ENCODE data around the gene SETD1A. TPM values are rescaled to one million over a fixed set of nuclear protein-coding genes. Genes with fewer than 3 reads are reported as not detected.

The SETD1A gene
- total RNA-seq, 2 experiments from 2014 or later: 23.9 to 26.4 TPM

- DNase-seq (no peak), ATAC-seq (no peak)
- H3K27ac Mint-ChIP-seq: no peak overlapping the region
- peaks cover 2% of the 10 kb centered on the region for H3K36me3 Mint-ChIP-seq
- no peak overlapping the region for H3K4me3 Mint-ChIP-seq
- H3K4me1 Mint-ChIP-seq: peaks cover 29% of the 10 kb centered on the region
- H3K9me3 Mint-ChIP-seq (ENCODE audit: low read depth): no peaks in the 10 kb centered on the region
- CTCF ChIA-PET: interaction anchor here (0.5 to 2.5 kb wide), 4 partner anchors 9 to 271 kb away, joined by 3 to 11 read pairs (median 4); partner anchors contain the start of gene HSD3B7
- H3K27me3 Mint-ChIP-seq: no peaks in the 10 kb centered on the region
Measured at GRCh38 chr16:30951193-30951592, 6.4 kb upstream of the SETD1A start.

- H3K4me3 Mint-ChIP-seq: no peak overlapping the region
Measured at GRCh38 chr16:30951750-30952149, 5.8 kb upstream of the SETD1A start.

GRCh38 chr16:30953111-30953510 is 4.4 kb upstream of the SETD1A start:
- Mint-ChIP-seq H3K4me3 (no peak overlapping the region), H3K27me3 (no peaks in the 10 kb centered on the region), H3K9me3 (ENCODE audit: low read depth) (no peaks in the 10 kb centered on the region), H3K4me1 (peaks cover 32% of the 10 kb centered on the region), H3K36me3 (no peaks in the 10 kb centered on the region), H3K27ac (no peak overlapping the region)
- DNase-seq (no peak), ATAC-seq (no peak)
- CTCF ChIA-PET: interaction anchor here (0.9 to 3.9 kb wide), 14 partner anchors 9 to 916 kb away, joined by 3 to 21 read pairs (median 4); partner anchors contain the start of genes HSD3B7 and VKORC1

More at GRCh38 chr16:30951750-30952149, 5.8 kb upstream of the SETD1A start:
- Mint-ChIP-seq H3K4me1 (peaks cover 32% of the 10 kb centered on the region), H3K27ac (peak overlapping the region; percentile 11), H3K36me3 (no peaks in the 10 kb centered on the region), H3K27me3 (no peaks in the 10 kb centered on the region), H3K9me3 (ENCODE audit: low read depth) (no peaks in the 10 kb centered on the region)
- ATAC-seq (no peak), DNase-seq (no peak)
- CTCF ChIA-PET: interaction anchor here (1.3 to 2.5 kb wide), 2 partner anchors 10 to 33 kb away, joined by 4 to 11 read pairs; partner anchors contain the start of gene HSD3B7

- H3K27me3 Mint-ChIP-seq: no peaks in the 10 kb centered on the region
- H3K27ac Mint-ChIP-seq: no peak overlapping the region
- CTCF ChIA-PET: interaction anchor here (0.6 to 3.9 kb wide), 25 partner anchors 8 to 915 kb away, joined by 3 to 21 read pairs (median 3); partner anchors contain the start of genes HSD3B7, PYCARD and VKORC1
- no peaks in the 10 kb centered on the region for H3K36me3 Mint-ChIP-seq
- H3K9me3 Mint-ChIP-seq (ENCODE audit: low read depth): no peaks in the 10 kb centered on the region
- ATAC-seq (peak; percentile 23), DNase-seq (peak; percentile 82)
- H3K4me3 Mint-ChIP-seq: no peak overlapping the region
- peaks cover 35% of the 10 kb centered on the region for H3K4me1 Mint-ChIP-seq
Measured at GRCh38 chr16:30953511-30954124, 3.9 kb upstream of the SETD1A start.

GRCh38 chr16:30954993-30955392 is 2.6 kb upstream of the SETD1A start:
- Mint-ChIP-seq H3K4me1 (peaks cover 40% of the 10 kb centered on the region), H3K9me3 (ENCODE audit: low read depth) (no peaks in the 10 kb centered on the region), H3K36me3 (peaks cover 8% of the 10 kb centered on the region), H3K27ac (no peak overlapping the region), H3K4me3 (no peak overlapping the region), H3K27me3 (no peaks in the 10 kb centered on the region)
- CTCF ChIA-PET: interaction anchor here (1.4 to 3.9 kb wide), 5 partner anchors 11 to 187 kb away, joined by 3 to 21 read pairs (median 13); no protein-coding TSS in a partner anchor
- ATAC-seq (no peak), DNase-seq (no peak)

GRCh38 chr16:30956601-30957455 is 726 bp upstream of the SETD1A start:
- Mint-ChIP-seq H3K4me1 (peaks cover 33% of the 10 kb centered on the region), H3K27ac (peak overlapping the region; percentile 99), H3K27me3 (no peaks in the 10 kb centered on the region), H3K9me3 (ENCODE audit: low read depth) (no peaks in the 10 kb centered on the region), H3K4me3 (peak overlapping the region; percentile 89), H3K36me3 (peaks cover 22% of the 10 kb centered on the region)
- ATAC-seq: peak; percentile 76
- CTCF ChIA-PET: interaction anchor here (0.9 to 3.8 kb wide), 2 partner anchors 15 to 186 kb away, joined by 3 to 20 read pairs; no protein-coding TSS in a partner anchor
- peak; percentile 92 for DNase-seq

- Mint-ChIP-seq H3K4me1 (peaks cover 33% of the 10 kb centered on the region), H3K27me3 (no peaks in the 10 kb centered on the region), H3K9me3 (ENCODE audit: low read depth) (no peaks in the 10 kb centered on the region), H3K36me3 (peaks cover 30% of the 10 kb centered on the region), H3K4me3 (peak overlapping the region; percentile 85), H3K27ac (peak overlapping the region; percentile 86)
- CTCF ChIA-PET: interaction anchor here (0.8 to 1.0 kb wide), 4 partner anchors 16 to 183 kb away, joined by 3 to 5 read pairs (median 3); no protein-coding TSS in a partner anchor
- DNase-seq (no peak), ATAC-seq (peak; percentile 9)
Measured at GRCh38 chr16:30958175-30959079, 873 bp downstream of the SETD1A start.

GRCh38 chr16:30961384-30961783 is 3.8 kb downstream of the SETD1A start:
- CTCF ChIA-PET: interaction anchor here (1.4 to 1.5 kb wide), 2 partner anchors 12 to 24 kb away, joined by 6 read pairs; partner anchors contain the start of genes HSD3B7 and ORAI3
- Mint-ChIP-seq H3K9me3 (ENCODE audit: low read depth) (no peaks in the 10 kb centered on the region), H3K27me3 (no peaks in the 10 kb centered on the region), H3K27ac (no peak overlapping the region), H3K4me3 (no peak overlapping the region), H3K4me1 (peaks cover 22% of the 10 kb centered on the region), H3K36me3 (peaks cover 40% of the 10 kb centered on the region)
- DNase-seq (no peak), ATAC-seq (no peak)

GRCh38 chr16:30963925-30964511 is 6.5 kb downstream of the SETD1A start:
- H3K27me3 Mint-ChIP-seq: no peaks in the 10 kb centered on the region
- no peak overlapping the region for H3K4me3 Mint-ChIP-seq
- CTCF ChIA-PET: interaction anchor here (1.1 kb wide), 1 partner anchor 10 kb away, joined by 3 read pairs; no protein-coding TSS in a partner anchor
- peaks cover 14% of the 10 kb centered on the region for H3K4me1 Mint-ChIP-seq
- H3K9me3 Mint-ChIP-seq (ENCODE audit: low read depth): no peaks in the 10 kb centered on the region
- H3K36me3 Mint-ChIP-seq: peaks cover 52% of the 10 kb centered on the region
- ATAC-seq: no peak
- no peak for DNase-seq
- no peak overlapping the region for H3K27ac Mint-ChIP-seq

GRCh38 chr16:30964574-30965226 is 7.1 kb downstream of the SETD1A start:
- H3K9me3 Mint-ChIP-seq (ENCODE audit: low read depth): no peaks in the 10 kb centered on the region
- H3K4me3 Mint-ChIP-seq: no peak overlapping the region
- ATAC-seq (no peak), DNase-seq (no peak)
- H3K27me3 Mint-ChIP-seq: no peaks in the 10 kb centered on the region
- H3K4me1 Mint-ChIP-seq: peaks cover 7% of the 10 kb centered on the region
- CTCF ChIA-PET: interaction anchor here (1.1 kb wide), 1 partner anchor 11 kb away, joined by 3 read pairs; no protein-coding TSS in a partner anchor
- H3K36me3 Mint-ChIP-seq: peaks cover 51% of the 10 kb centered on the region
- H3K27ac Mint-ChIP-seq: no peak overlapping the region

GRCh38 chr16:30965436-30965835 is 7.9 kb downstream of the SETD1A start:
- no peaks in the 10 kb centered on the region for H3K4me1 Mint-ChIP-seq
- CTCF ChIA-PET: no interaction called here
- no peak for DNase-seq
- H3K27ac Mint-ChIP-seq: no peak overlapping the region
- ATAC-seq: no peak
- no peaks in the 10 kb centered on the region for H3K27me3 Mint-ChIP-seq
- no peaks in the 10 kb centered on the region for H3K9me3 Mint-ChIP-seq (ENCODE audit: low read depth)
- H3K4me3 Mint-ChIP-seq: no peak overlapping the region
- peaks cover 46% of the 10 kb centered on the region for H3K36me3 Mint-ChIP-seq
